Testis (tissue), 3 donors: ENCODE measurements around the gene MLN. TPM values are rescaled to one million over a fixed set of nuclear protein-coding genes. Genes with fewer than 3 reads are reported as not detected.
"Not testable (repeated sequence)": the region's sequence is repeated elsewhere in the genome, so short reads cannot be mapped to it uniquely, and the experiment has no call there.

Source experiments
- DNase-seq: peaks from one replicate; pipeline ENCODE4 v3.0.0-alpha.2; 2019
- H3K27ac ChIP-seq, 2 donors: fragments of 200-600 bp; sonication (generic); one replicate each; pipeline ENCODE4 v1.5.1; 2019
- H3K27me3 ChIP-seq: fragments of 200-600 bp; sonication (generic); one replicate; pipeline ENCODE4 v1.5.1; 2019
- H3K36me3 ChIP-seq: fragments of 200-600 bp; sonication (generic); one replicate; pipeline ENCODE4 v1.5.1; 2017; ENCODE audit warnings: low read depth; ENCODE audit errors: missing control alignments
- H3K4me1 ChIP-seq: fragments of 200-600 bp; sonication (generic); one replicate; pipeline ENCODE4 v1.5.1; 2019
- H3K4me3 ChIP-seq, 2 donors: fragments of 200-600 bp; sonication (generic); one replicate each; pipeline ENCODE4 v1.5.1; 2017 to 2019
- H3K9me3 ChIP-seq: fragments of 200-600 bp; sonication (generic); one replicate; pipeline ENCODE4 v1.5.1; 2017
- POLR2A ChIP-seq: fragments of 450-650 bp; IDR thresholded peaks from one replicate; pipeline ENCODE4 v1.6.1; 2017; ENCODE audit warnings: antibody characterized with exemption, mild to moderate bottlenecking, moderate library complexity
- WGBS, 2 donors: methylation state at CpG; one replicate each; pipeline ENCODE4 v1.1.5; 2018; 5-methylcytosine and 5-hydroxymethylcytosine counted together
- intact Hi-C: fragments of 100-400 bp; cut with DNase I; formaldehyde crosslinking; loops from one replicate; pipeline ENCODE4 v1.15.1; 2023; ENCODE audit warnings: low total_unique reads
- polyA plus RNA-seq: library from polyadenylated mRNA; stranded (reverse); fragments of 350-450 nt; fragmentation: Illumina TruSeq; extraction: RNeasy Lipid Tissue Mini Kit (QIAGEN cat#74804); gene quantifications from one replicate; pipeline ENCODE4 v1.2.3, GENCODE V29; 2014; ENCODE audit warnings: low read depth, low replicate concordance; ENCODE audit not compliant: insufficient read depth
- total RNA-seq, 2 donors: library from RNA; depleted of rRNA; stranded (reverse); fragments of >200 nt; gene quantifications; one replicate each; pipeline ENCODE4 v1.2.3, GENCODE V29; 2016
- TF ChIP-seq, protein P1 (sequence below), 3 experiments: fragments of 450-650 bp in 2 of 3; fragments of 200-600 bp in 1 of 3; sonication (generic) in 1 of 3; IDR thresholded peaks; one replicate each; pipeline ENCODE4 v1.5.1; 2016 to 2019; ENCODE audit warnings: antibody characterized with exemption in 3 of 3, mild to moderate bottlenecking in 2 of 3, moderate library complexity in 1 of 3

MLN gene
- total and polyA plus RNA-seq, 3 donors from 2014 or later, result not detected

DNA sequence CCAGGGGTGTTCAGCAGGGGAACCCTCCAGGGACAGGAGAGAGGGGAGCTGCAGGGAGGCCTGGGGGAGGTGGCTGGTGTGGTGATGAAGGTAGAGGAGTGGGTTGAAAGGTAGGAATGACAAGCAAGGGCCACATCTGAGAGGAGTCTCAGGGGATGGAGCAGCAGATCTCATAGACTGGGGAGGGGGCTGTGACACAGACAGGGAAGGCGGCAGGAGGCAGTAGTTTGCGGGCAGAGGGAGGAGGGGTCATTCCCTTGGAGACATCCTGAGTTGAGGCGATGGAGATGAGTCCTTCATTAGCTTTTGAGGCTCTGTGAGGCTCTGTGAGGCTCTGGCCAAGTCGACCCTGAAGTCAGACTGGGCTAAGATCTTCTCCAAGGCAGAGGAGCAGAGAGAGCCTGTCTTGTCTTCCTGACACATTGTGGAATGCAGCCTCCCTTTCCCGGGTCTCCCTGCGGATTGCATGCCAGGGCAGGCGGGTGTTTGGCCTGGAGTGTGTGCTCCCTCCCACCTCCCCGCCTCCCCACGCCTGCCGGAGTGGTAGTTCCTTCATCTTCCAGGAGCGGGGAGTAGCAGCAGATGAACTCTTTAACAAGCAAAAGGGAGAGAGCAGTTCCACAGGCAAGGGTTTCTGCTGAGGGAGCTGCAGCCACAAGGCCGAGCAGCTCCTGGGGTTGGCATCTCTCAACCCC, 34.3 kb upstream of the MLN start:
- H3K27me3 ChIP-seq, result no peaks in the 10 kb centered on the region
- TF ChIP-seq, protein P1, sequence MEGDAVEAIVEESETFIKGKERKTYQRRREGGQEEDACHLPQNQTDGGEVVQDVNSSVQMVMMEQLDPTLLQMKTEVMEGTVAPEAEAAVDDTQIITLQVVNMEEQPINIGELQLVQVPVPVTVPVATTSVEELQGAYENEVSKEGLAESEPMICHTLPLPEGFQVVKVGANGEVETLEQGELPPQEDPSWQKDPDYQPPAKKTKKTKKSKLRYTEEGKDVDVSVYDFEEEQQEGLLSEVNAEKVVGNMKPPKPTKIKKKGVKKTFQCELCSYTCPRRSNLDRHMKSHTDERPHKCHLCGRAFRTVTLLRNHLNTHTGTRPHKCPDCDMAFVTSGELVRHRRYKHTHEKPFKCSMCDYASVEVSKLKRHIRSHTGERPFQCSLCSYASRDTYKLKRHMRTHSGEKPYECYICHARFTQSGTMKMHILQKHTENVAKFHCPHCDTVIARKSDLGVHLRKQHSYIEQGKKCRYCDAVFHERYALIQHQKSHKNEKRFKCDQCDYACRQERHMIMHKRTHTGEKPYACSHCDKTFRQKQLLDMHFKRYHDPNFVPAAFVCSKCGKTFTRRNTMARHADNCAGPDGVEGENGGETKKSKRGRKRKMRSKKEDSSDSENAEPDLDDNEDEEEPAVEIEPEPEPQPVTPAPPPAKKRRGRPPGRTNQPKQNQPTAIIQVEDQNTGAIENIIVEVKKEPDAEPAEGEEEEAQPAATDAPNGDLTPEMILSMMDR (IDR thresholded peaks at IDR 0.05), result no peak
- TF ChIP-seq POLR2A, result no peak
- H3K4me3 ChIP-seq, result no peak overlapping the region
- peak; percentile 57 for DNase-seq
- no peaks in the 10 kb centered on the region for H3K9me3 ChIP-seq
- no peak overlapping the region for H3K27ac ChIP-seq
- H3K4me1 ChIP-seq, result peaks cover 21% of the 10 kb centered on the region
- H3K36me3 ChIP-seq, result no peaks in the 10 kb centered on the region
- intact Hi-C loops, result no loop called here
- WGBS, 2 donors, result 46 to 48% methylated on average over 6 to 12 of the region's 12 CpGs

DNA sequence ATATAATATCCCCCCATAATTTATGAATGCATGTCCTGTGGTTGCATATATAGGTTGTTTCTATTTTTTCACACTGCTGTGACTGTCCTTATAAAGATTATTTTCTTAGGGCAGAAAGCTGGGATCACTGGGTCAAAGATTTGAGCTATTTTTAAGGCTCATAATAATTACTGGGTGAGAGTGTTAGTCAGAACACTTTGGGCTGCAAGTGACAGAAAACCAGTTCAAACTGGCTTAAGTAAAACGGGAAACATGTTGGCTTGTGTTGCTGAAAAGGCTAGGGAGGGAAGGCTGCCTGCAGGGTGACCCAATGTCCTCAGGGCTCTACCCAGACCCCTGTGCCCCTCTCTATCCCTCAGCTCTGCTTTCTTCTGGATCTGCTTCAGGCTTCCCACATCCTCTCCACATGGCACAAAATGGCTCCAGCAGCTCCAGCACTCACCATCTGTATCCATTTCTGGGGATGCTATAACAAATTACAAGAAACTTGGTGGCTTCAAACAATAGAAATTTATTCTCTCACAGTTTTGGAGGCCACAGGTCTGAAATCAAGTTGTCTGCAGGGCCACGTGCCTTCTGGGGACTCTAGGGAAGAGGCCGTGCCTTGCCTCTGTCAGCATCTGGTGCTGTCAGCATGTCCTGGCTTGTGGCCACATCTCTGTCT, 33.1 kb upstream of the MLN start:
- Histone ChIP-seq H3K4me3 (no peak overlapping the region), H3K36me3 (no peaks in the 10 kb centered on the region), H3K4me1 (peaks cover 21% of the 10 kb centered on the region), H3K9me3 (no peaks in the 10 kb centered on the region), H3K27ac (no peak overlapping the region), H3K27me3 (no peaks in the 10 kb centered on the region)
- WGBS, 2 donors, result 89 to 94% methylated on average over 3 of the region's 3 CpGs
- intact Hi-C loops, result no loop called here
- no peak for DNase-seq
- TF ChIP-seq POLR2A, result no peak
- TF ChIP-seq, protein P1 (IDR thresholded peaks at IDR 0.05), result no peak

GRCh38 chr6:33834401-33835392, 30.9 kb upstream of the MLN start:
- TF ChIP-seq, protein P1 (IDR thresholded peaks at IDR 0.05), result no peak
- TF ChIP-seq POLR2A, result no peak
- no peaks in the 10 kb centered on the region for H3K27me3 ChIP-seq
- intact Hi-C loops, result no loop called here
- H3K27ac ChIP-seq, result no peak overlapping the region
- no peaks in the 10 kb centered on the region for H3K36me3 ChIP-seq
- DNase-seq, result peak; percentile 43
- H3K4me3 ChIP-seq, result no peak overlapping the region
- no peaks in the 10 kb centered on the region for H3K9me3 ChIP-seq
- WGBS, 2 donors, result 70 to 71% methylated on average over 19 to 22 of the region's 22 CpGs
- peaks cover 13% of the 10 kb centered on the region for H3K4me1 ChIP-seq

DNA sequence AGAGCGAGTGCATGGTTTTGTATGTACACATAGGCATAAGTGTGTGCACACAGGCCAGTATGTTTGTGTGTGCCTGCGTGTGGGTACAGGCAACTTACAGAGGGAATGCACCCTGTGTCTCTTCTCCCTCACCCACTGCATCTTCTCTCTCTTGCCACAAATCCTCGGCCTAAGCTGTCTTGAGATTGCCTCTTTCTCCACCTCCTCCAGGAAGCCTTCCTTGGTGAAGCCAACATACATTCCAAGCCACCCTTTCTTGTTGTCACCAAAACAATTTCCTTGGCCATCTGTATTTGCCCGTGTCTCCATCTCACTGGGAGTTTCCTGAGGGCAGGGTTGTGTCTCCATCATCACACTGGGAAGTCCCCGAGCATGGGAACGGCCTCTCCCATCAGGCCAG, 29.8 kb upstream of the MLN start:
- TF ChIP-seq, protein P1 (IDR thresholded peaks at IDR 0.05), result no peak
- no peak for TF ChIP-seq POLR2A
- H3K36me3 ChIP-seq, result no peaks in the 10 kb centered on the region
- no peak overlapping the region for H3K27ac ChIP-seq
- H3K4me1 ChIP-seq, result peaks cover 8% of the 10 kb centered on the region
- no peak overlapping the region for H3K4me3 ChIP-seq
- DNase-seq, result no peak
- H3K27me3 ChIP-seq, result no peaks in the 10 kb centered on the region
- no peaks in the 10 kb centered on the region for H3K9me3 ChIP-seq
- 70 to 86% methylated on average over 5 to 6 of the region's 6 CpGs for WGBS, 2 donors
- intact Hi-C loops, result no loop called here

DNA sequence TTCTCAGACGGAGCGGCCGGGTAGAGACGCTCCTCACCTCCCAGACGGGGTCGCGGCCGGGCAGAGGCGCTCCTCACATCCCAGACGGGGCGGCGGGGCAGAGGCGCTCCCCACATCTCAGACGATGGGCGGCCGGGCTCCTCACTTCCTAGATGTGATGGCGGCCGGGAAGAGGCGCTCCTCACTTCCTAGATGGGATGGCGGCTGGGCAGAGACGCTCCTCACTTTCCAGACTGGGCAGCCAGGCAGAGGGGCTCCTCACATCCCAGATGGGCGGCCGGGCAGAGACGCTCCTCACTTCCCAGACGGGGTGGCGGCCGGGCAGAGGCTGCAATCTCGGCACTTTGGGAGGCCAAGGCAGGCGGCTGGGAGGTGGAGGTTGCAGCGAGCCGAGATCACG, 29.0 kb upstream of the MLN start:
- 50 to 84% methylated on average over 4 to 28 of the region's 32 CpGs for WGBS, 2 donors
- H3K4me3 ChIP-seq, H3K36me3 ChIP-seq, H3K27me3 ChIP-seq, H3K4me1 ChIP-seq, H3K27ac ChIP-seq, H3K9me3 ChIP-seq, intact Hi-C loops, DNase-seq: not testable (repeated sequence)

DNA sequence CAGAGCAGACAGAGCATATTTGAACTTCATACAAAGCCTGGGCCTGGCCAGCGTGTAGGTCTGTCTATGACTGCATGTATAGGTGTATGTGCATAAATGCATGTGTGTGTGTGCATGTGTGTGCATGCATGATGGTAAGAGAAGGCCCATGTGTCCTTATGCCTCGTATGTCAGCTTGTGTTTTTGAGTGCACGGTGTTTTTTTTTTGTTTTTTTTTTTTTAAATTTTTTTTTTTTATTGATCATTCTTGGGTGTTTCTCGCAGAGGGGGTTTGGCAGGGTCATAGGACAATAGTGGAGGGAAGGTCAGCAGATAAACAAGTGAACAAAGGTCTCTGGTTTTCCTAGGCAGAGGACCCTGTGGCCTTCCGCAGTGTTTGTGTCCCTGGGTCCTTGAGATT, 27.9 kb upstream of the MLN start:
- 67 to 71% methylated on average over 4 of the region's 5 CpGs for WGBS, 2 donors
- H3K27ac ChIP-seq, H3K9me3 ChIP-seq, DNase-seq, H3K4me1 ChIP-seq, H3K4me3 ChIP-seq, H3K27me3 ChIP-seq, H3K36me3 ChIP-seq, intact Hi-C loops: not testable (repeated sequence)
